Hematopoietic multipotent progenitor cell treated with erythropoietin and hydrocortisone succinate and interleukin-3 and kit ligand, for 15 days (in vitro differentiated cells): ENCODE data around the gene FAM83F.

Source experiments
- DNase-seq: peaks from one replicate; pipeline ENCODE4 v3.0.0-alpha.2; 2015; ENCODE audit warnings: low spot score

The FAM83F gene

GRCh38 chr22:40065981-40066380 is 71.2 kb downstream of the FAM83F start:
- DNase-seq, result no peak

- no peak for DNase-seq
Measured at GRCh38 chr22:40067639-40068038, 72.9 kb downstream of the FAM83F start.

- DNase-seq, result no peak
Measured at GRCh38 chr22:40070701-40071100, 75.9 kb downstream of the FAM83F start.

GRCh38 chr22:40071720-40072119 is 77.0 kb downstream of the FAM83F start:
- DNase-seq, result no peak

- DNase-seq, result no peak
Measured at GRCh38 chr22:40076702-40077645, 82.2 kb downstream of the FAM83F start.

GRCh38 chr22:40077646-40078016 is 82.9 kb downstream of the FAM83F start:
- no peak for DNase-seq

- DNase-seq, result no peak
Measured at GRCh38 chr22:40081662-40082061, 86.9 kb downstream of the FAM83F start.

GRCh38 chr22:40082184-40082583 is 87.4 kb downstream of the FAM83F start:
- DNase-seq, result no peak

GRCh38 chr22:40083794-40084193 is 89.0 kb downstream of the FAM83F start:
- no peak for DNase-seq

GRCh38 chr22:40084246-40084645 is 89.5 kb downstream of the FAM83F start:
- no peak for DNase-seq

- no peak for DNase-seq
Measured at GRCh38 chr22:40088818-40089217, 94.1 kb downstream of the FAM83F start.
